GM12873 (cell line): Measurements from ENCODE around the gene ADGRD2.

Experiments used
- CTCF ChIP-seq: IDR thresholded peaks from 2 replicates; pipeline ENCODE4 v1.5.1; 2012; ENCODE audit warnings: low read depth, mild to moderate bottlenecking, moderate library complexity, low read length, control low read depth; ENCODE audit not compliant: insufficient read depth; ENCODE audit errors: missing control alignments

ADGRD2 gene

GRCh38 chr9:124482431-124483031 lies 32.3 kb downstream of the ADGRD2 start:
- TF ChIP-seq CTCF: no peak

- no peak for TF ChIP-seq CTCF
Observed at GRCh38 chr9:124483481-124483880, 33.2 kb downstream of the ADGRD2 start.

- TF ChIP-seq CTCF: no peak
Observed at GRCh38 chr9:124485201-124485600, 35.0 kb downstream of the ADGRD2 start.

DNA sequence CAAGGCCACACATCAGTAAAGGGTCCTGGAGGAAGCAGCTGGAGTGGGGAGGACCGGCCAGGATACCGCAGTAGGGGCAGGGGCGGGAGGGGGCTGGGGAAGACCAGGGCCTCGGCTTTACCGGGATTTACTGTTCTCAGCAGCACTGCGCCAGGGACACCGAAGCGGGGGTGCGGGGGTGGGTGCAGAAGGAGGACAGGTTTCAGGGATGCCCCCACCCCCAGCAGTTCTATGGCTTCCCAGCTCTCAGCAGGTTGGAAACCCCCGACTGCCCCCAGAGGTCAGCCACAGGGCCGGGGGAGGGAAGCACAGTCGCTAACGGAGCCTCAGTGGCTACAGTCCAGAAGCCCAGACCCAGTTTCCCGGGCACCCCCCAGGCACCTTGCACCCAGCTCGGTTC lies 35.7 kb downstream of the ADGRD2 start:
- no peak for TF ChIP-seq CTCF

DNA sequence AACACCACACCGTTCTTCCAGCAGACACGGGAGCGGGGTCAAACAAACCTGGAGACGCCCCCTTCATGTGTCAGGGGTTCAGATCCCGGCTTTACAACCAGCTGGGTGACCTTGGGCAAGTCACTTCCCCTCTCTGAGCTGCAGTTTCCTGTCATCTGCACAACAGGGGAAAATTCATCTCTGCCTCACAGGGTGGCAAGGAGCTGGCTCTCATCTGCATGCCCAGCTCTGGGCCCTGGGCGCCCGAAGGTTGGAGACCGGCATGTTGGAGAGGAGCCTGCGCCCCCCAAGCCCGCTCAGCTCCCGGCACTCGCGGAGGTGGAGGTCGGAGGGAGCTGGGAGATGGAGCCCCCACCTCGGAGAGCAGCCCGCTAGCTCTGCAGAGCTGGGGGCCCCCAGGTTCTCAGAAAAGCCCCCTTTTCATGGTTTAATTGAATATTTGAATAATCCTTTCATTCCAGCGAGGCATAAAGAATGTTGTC lies 36.6 kb downstream of the ADGRD2 start:
- no peak for TF ChIP-seq CTCF

DNA sequence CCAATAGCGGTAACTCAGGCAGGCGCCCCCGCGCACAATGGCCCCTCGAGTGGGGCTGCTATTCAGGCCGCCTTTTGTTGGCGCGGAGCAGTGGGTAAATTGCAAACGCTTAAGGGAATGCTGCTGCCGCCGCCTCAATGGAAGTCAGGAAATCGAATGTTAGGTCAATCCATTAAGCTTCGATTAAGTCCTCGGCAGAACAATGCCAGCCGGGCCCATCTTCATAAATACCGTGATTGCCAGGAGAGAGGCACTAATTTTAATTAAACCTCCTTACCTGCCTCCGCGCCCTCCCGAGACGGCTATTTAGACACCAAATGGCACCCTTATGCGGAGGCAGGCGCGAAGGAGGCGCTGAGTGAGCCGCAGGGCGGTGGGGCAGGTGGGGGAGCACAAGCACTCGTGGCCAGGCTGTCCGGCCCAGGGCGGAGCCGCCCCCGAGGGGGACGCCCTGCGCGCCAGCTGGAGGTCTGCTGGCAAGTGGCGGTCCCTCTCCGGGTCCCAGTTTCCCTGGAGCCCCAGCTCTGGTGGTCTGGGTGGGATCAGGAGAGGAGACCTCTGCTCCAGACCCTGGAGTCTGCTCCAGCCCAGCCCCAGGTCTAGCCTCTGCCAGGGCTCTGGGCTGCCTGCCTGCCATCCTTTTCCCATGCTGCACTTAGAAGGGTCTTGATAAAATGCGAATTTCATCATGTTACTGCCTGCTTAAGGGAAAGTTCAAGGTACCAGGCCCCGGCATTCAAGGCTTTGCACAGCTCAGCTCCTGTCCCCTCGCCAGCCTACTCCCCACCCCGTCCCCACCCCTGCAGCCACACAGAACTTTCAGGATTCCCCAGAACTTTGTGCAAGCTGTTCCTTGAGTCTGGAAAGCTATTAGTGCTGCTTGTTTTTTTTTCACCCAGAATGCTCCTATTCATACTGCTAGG lies 37.3 kb downstream of the ADGRD2 start:
- TF ChIP-seq CTCF: no peak

GRCh38 chr9:124488641-124489210 lies 38.5 kb downstream of the ADGRD2 start:
- TF ChIP-seq CTCF: no peak
